GM19239 (cell line): Measurements from ENCODE around the gene DMAC2L.
"Not testable (repeated sequence)": the region's sequence is repeated elsewhere in the genome, so short reads cannot be mapped to it uniquely, and the experiment has no call there.

Experiments
- DNase-seq: peaks from one replicate; pipeline ENCODE4 v3.0.0; 2011; ENCODE audit warnings: low spot score; ENCODE audit not compliant: insufficient read length
- FAIRE-seq: peaks from 2 replicates; lab custom pipeline; 2011; peaks lifted over from hg19 to GRCh38; lab: Jason Lieb, UNC

The DMAC2L gene

GRCh38 chr14:50311972-50312733, at the start of gene DMAC2L, which contains the start of gene L2HGDH:
DMAC2L (plus strand) TSS chr14:50312324; CDS start chr14:50321488, 9,164 bp downstream.
L2HGDH (minus strand) TSS chr14:50312229; CDS start chr14:50312150, 79 bp downstream.
- FAIRE-seq (peak; percentile 93), DNase-seq (peak; percentile 89)

- DNase-seq (no peak), FAIRE-seq (no peak)
Measured at GRCh38 chr14:50262865-50263264, 49.3 kb upstream of the DMAC2L start.

- DNase-seq (no peak), FAIRE-seq (no peak)
Measured at GRCh38 chr14:50263321-50263720, 48.8 kb upstream of the DMAC2L start.

GRCh38 chr14:50265029-50265428, 47.1 kb upstream of the DMAC2L start:
- no peak for DNase-seq
- FAIRE-seq: no peak

- DNase-seq (no peak), FAIRE-seq (no peak)
Measured at GRCh38 chr14:50270932-50271331, 41.2 kb upstream of the DMAC2L start.

- no peak for FAIRE-seq
- DNase-seq: no peak
Measured at GRCh38 chr14:50272498-50272897, 39.6 kb upstream of the DMAC2L start.

- FAIRE-seq: no peak
- no peak for DNase-seq
Measured at GRCh38 chr14:50285861-50286260, 26.3 kb upstream of the DMAC2L start.

- DNase-seq (no peak), FAIRE-seq (no peak)
Measured at GRCh38 chr14:50288146-50288545, 24.0 kb upstream of the DMAC2L start.

- no peak for DNase-seq
- FAIRE-seq: no peak
Measured at GRCh38 chr14:50290306-50290705, 21.8 kb upstream of the DMAC2L start.

- no peak for FAIRE-seq
Measured at GRCh38 chr14:50299585-50299984, 12.5 kb upstream of the DMAC2L start.

GRCh38 chr14:50301914-50302313, 10.2 kb upstream of the DMAC2L start:
- no peak for FAIRE-seq
- no peak for DNase-seq

More at GRCh38 chr14:50299585-50299984, 12.5 kb upstream of the DMAC2L start:
- DNase-seq: no peak

GRCh38 chr14:50303744-50304471, 8.2 kb upstream of the DMAC2L start:
- FAIRE-seq (peak; percentile 11), DNase-seq (no peak)

GRCh38 chr14:50308363-50308915, 3.7 kb upstream of the DMAC2L start:
- FAIRE-seq (no peak), DNase-seq (no peak)

GRCh38 chr14:50310445-50310844, 1.7 kb upstream of the DMAC2L start:
- DNase-seq: no peak
- no peak for FAIRE-seq

GRCh38 chr14:50311337-50311971, 670 bp upstream of the DMAC2L start:
- FAIRE-seq: peak; percentile 44

GRCh38 chr14:50312734-50313054, 570 bp downstream of the DMAC2L start:
- FAIRE-seq: no peak
- DNase-seq: no peak

More at GRCh38 chr14:50311337-50311971, 670 bp upstream of the DMAC2L start:
- DNase-seq: no peak

GRCh38 chr14:50314098-50314497, 2.0 kb downstream of the DMAC2L start:
- not testable (repeated sequence) for FAIRE-seq, DNase-seq

- peak; percentile 52 for FAIRE-seq
- no peak for DNase-seq
Measured at GRCh38 chr14:50318031-50318626, 6.0 kb downstream of the DMAC2L start.

GRCh38 chr14:50319293-50319692, 7.2 kb downstream of the DMAC2L start:
- DNase-seq: no peak
- FAIRE-seq: no peak

- no peak for FAIRE-seq
- no peak for DNase-seq
Measured at GRCh38 chr14:50319721-50320120, 7.6 kb downstream of the DMAC2L start.
